Activated CD8-positive, alpha-beta memory T cell treated with anti-CD3 and anti-CD28 coated beads, Interleukin-2, amount 50 U/mL, for 1 hour (primary cell): ENCODE results near the gene MMD2.

Experiments
- DNase-seq: peaks from one replicate; pipeline ENCODE4 v3.0.0-alpha.2; 2020; ENCODE audit errors: extremely low read depth

Gene MMD2

GRCh38 chr7:4959306-4959705 is 319 bp upstream of the MMD2 start:
- DNase-seq: no peak

- DNase-seq: no peak
These were observed 1.0 kb downstream of the MMD2 start for GRCh38 chr7:4957847-4958476.

- DNase-seq: no peak
These were observed 6.9 kb downstream of the MMD2 start for GRCh38 chr7:4951903-4952636.

DNA sequence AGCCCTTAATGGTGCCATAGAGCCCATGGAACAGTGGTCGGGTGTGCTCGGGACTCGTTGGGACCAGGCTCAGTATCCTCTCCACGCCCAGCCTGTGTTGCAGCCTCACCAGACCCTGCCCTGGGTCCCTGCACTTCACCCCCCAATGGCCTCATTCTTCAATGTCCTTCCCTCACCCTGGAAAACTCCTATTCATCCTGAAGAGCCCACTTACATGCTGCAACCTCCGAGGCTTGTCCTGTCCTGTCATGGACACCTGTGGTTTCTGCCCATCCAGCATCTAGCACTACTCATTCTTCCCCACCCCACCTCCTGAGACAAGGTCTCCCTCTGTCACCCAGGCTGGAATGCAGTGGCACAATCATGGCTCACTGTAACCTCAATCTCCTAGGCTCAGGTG is 7.7 kb downstream of the MMD2 start:
- no peak for DNase-seq

- DNase-seq: no peak
These were observed 10.6 kb downstream of the MMD2 start for GRCh38 chr7:4948402-4948801.

- no peak for DNase-seq
These were observed 13.0 kb downstream of the MMD2 start for GRCh38 chr7:4945949-4946348.

- no peak for DNase-seq
These were observed 14.0 kb downstream of the MMD2 start for GRCh38 chr7:4944939-4945338.

GRCh38 chr7:4943297-4943696 is 15.7 kb downstream of the MMD2 start:
- DNase-seq: no peak

DNA sequence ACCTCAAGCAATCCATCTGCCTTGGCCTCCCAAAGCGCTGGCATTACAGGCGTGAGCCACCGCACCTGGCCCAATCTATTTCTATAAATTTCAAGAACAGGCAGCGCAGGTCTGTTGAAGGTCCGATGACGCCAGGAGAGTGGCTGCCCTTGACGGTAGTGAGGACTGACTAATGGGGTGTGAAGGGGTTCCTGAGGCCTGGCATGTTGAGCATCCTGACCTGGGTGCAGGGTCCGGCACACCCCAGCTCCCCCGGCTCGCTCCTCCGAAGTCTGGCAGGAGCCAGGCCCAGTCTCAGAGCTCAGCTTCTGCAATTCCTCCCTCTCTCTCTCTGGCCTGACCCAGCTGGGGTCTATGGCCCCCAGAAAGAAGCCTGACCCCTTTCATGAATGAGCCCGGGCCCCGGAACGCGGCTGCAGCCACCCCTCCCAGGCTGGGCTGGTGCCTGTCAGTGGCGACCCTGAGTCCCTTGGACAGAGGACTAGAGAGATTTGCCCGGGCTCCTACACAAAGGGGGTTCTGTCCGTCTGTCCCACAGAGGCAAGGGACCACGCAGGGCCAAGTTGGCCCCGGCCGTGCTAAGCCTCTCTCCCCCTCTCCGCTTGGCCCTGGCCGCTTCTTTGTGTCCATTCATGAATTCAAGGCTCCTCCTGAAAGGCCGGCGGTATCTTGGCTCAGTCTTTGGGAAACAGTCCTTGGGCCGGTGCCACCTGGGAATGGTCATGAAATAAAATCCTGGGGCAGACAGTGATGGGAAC is 18.8 kb downstream of the MMD2 start:
- no peak for DNase-seq

DNA sequence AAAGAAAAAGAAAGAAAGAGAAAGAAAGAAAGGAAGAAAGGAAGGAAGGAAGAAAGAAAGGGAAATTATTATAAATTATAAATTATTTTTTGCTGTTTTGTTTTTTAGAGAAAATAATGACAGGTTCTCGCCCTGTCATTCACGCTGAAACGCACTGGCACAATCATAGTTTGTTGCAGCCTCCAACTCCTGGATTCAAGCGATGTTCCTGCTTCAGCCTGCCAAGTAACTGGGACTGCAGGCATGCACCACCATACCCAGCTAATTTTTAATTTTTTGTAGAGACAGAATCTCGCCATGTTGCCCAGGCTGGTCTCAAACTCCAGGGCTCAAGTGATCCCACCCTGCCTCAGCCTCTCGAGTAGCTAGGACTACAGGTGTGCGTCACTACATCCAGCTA is 21.6 kb downstream of the MMD2 start:
- DNase-seq: no peak

DNA sequence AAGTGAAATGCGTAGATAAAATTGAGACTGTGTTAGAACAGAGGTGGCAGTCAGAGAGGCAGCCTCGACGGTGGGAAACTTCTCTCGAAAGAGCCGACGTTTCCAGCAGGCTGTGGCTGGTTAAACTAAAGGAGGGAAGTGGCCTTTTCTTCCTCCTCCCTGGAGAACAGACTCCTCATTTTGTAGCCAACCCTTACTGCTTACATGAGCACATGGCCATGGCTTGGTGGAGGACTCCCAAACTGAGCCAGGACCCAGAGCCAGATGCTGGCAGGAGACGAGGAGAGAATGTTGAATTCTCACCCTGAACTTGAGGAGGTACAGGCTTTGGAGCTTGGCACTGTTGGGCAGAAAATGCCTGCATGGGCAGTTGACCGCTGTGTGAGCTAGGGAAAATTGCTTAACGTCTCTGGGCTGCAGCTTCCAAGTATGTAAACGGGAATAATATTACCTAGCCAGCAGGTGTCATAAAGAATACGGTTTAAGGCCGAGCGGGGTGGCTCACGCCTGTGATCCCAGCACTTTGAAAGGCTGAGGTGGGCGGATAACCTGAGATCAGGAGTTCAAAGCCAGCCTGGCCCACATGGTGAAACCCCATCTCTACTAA is 24.5 kb downstream of the MMD2 start:
- no peak for DNase-seq

GRCh38 chr7:4931943-4932342 is 27.0 kb downstream of the MMD2 start:
- no peak for DNase-seq

DNA sequence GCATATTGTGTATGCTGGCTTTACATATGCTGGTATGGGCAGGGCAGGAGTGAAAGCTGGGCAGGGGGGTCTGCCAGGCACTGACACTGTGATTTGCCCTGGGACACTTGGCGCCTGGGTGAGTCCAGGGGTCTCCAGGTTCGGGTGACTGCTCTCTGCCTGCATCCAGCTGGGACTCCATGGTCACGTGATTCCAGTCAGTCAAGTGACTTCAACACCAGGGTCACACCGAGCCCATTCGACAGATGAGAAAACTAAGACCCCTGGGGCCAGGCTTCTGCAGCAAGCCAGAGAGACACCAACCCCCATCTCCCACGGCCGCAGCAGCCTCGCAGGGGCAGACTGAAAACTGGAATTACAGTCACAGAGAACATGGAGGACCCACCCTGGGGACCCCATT is 30.0 kb downstream of the MMD2 start:
- DNase-seq: no peak

- no peak for DNase-seq
These were observed 30.5 kb downstream of the MMD2 start for GRCh38 chr7:4928445-4928844.

- DNase-seq: no peak
These were observed 38.8 kb downstream of the MMD2 start for GRCh38 chr7:4919969-4920766.

- no peak for DNase-seq
These were observed 42.9 kb downstream of the MMD2 start for GRCh38 chr7:4916113-4916512.

- no peak for DNase-seq
These were observed 47.7 kb downstream of the MMD2 start for GRCh38 chr7:4911111-4911828.

DNA sequence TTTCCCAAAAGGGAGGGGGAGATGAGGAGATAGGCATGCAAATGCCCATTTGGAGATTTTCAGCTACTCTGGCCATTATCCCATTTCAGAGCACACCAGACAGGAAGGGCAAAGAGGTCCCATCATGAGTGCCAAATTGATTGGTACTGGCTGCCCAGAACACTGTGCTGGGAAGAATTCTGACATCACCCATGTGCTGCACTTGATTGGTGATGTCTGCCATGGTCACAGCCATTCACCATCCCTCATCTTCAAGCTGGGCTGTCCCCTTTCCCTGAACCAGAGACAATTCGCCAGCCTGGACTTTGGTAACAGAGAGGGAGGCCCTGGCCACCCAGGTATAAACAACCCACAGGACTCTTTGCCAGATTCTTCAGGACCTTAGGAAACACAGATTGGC is 52.3 kb downstream of the MMD2 start:
- no peak for DNase-seq

DNA sequence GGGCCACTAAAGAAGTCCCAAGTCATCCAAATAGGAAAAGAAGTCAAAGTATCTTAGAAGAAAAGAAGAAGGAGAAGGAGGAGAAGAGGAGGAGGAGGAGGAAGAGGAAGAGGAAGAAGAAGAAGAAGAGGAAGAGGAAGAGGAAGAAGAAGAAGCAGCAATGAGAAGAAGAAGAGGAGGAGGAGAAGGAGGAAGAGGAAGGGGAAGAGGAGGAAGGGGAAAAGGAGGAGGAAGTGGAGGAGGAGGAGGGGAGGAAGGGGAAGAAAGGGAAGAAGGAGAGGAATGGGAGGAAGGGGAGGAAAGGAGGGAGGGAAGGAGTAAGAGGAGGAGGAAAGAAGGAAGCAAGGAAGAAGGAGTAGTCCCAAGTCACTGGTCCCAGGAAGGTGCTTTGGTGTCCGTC is 53.8 kb downstream of the MMD2 start:
- DNase-seq: no peak

- no peak for DNase-seq
These were observed 54.6 kb downstream of the MMD2 start for GRCh38 chr7:4904346-4904745.

DNA sequence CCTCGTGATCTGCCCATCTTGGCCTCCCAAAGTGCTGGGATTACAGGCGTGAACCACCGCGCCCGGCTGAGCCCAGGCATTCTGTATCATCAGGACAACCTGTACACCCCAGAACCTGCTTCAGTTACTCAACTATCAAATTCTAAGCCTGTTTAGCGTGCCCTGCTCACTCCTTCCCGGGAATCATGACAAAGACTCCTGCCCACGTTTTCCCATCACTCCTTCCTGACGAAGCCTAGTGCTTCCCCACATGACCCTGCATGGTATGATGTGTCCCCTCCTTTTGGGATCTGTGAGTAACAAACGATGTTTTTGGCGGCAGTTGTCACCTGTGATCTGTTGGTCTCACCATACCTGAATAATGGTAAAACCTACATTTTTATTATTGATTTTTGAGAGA is 63.2 kb downstream of the MMD2 start:
- no peak for DNase-seq
